A549 (cell line): ENCODE results near the gene VRK2. TPM values are rescaled to one million over a fixed set of nuclear protein-coding genes. Genes with fewer than 3 reads are reported as not detected.
"Not testable (repeated sequence)": the region's sequence is repeated elsewhere in the genome, so short reads cannot be mapped to it uniquely, and the experiment has no call there.

Experiments
- ATAC-seq, 2 experiments: fragments of 200-7000 bp in 1 of 2; fragments of >200 bp in 1 of 2; cut with Nextera tagmentation in 1 of 2; cut with Tn5 transposase in 1 of 2; 3 replicates each; pipeline versions ENCODE4 v1.8.0 to v1.9.1; 2018 to 2020; ENCODE audit warnings: mild to moderate bottlenecking in 1 of 2, moderate library complexity in 1 of 2
- CTCF ChIA-PET: fragments of 300-600 bp; sonication (Branson Sonifier 250); formaldehyde crosslinking; extraction: SDS; loops from one replicate; lab custom pipeline; 2021; ENCODE audit warnings: antibody characterized with exemption, inconsistent platforms; lab: Yijun Ruan, JAX
- POLR2A ChIA-PET: fragments of 350-600 bp; formaldehyde crosslinking; extraction: SDS; loops from one replicate; lab custom pipeline; 2021; ENCODE audit warnings: antibody characterized with exemption, inconsistent platforms; lab: Yijun Ruan, JAX
- DNase-seq, 2 experiments: peaks; one replicate each; pipeline versions ENCODE4 v3.0.0 to v3.0.0-alpha.2; 2011 to 2016; ENCODE audit warnings: low read depth in 1 of 2, low spot score in 1 of 2
- FAIRE-seq: peaks from 2 replicates; lab custom pipeline; 2011; peaks lifted over from hg19 to GRCh38; lab: Jason Lieb, UNC
- H3K27ac ChIP-seq, 2 experiments: fragments of >200 bp; sonication (Bioruptor Twin); formaldehyde crosslinking; 3 replicates each; pipeline ENCODE4 v1.5.1; 2016 to 2017
- H3K4me1 ChIP-seq: fragments of >200 bp; sonication (Bioruptor Twin); formaldehyde crosslinking; 3 replicates; pipeline ENCODE4 v1.6.1; 2016
- H3K4me2 ChIP-seq: fragments of >200 bp; sonication (Bioruptor Twin); formaldehyde crosslinking; 3 replicates; pipeline ENCODE4 v1.6.1; 2016
- H3K4me3 ChIP-seq: fragments of >200 bp; sonication (Bioruptor Twin); formaldehyde crosslinking; 3 replicates; pipeline ENCODE4 v1.5.1; 2016
- H3K9me3 ChIP-seq: fragments of >200 bp; sonication (Bioruptor Twin); formaldehyde crosslinking; 3 replicates; pipeline ENCODE4 v1.6.1; 2016
- ATOH8 ChIP-seq: fragments of 250-450 bp; sonication (Bioruptor Pico); IDR thresholded peaks from 2 replicates; pipeline ENCODE4 v1.5.0; 2020; ENCODE audit warnings: low read depth, mild to moderate bottlenecking, moderate library complexity
- CBX2 ChIP-seq: fragments of 200-600 bp; sonication (generic); IDR thresholded peaks from 2 replicates; pipeline ENCODE4 v1.6.1; 2016; ENCODE audit warnings: low read depth, mild to moderate bottlenecking, borderline replicate concordance
- CBX8 ChIP-seq: fragments of 200-600 bp; sonication (generic); IDR thresholded peaks from 2 replicates; pipeline ENCODE4 v1.6.1; 2016
- CEBPB ChIP-seq, 2 experiments: fragments of >200 bp in 1 of 2; sonication (Bioruptor Twin) in 1 of 2; formaldehyde crosslinking in 1 of 2; IDR thresholded peaks; 2 replicates each; pipeline ENCODE4 v1.6.1; 2012 to 2016
- EHMT2 ChIP-seq: fragments of 200-600 bp; sonication (generic); IDR thresholded peaks from 2 replicates; pipeline ENCODE4 v1.6.1; 2016; ENCODE audit warnings: antibody characterized with exemption, low read depth, mild to moderate bottlenecking, moderate library complexity
- FOSL2 ChIP-seq, 2 experiments: fragments of 450-650 bp in 1 of 2; fragments of >200 bp in 1 of 2; sonication (Bioruptor Twin) in 1 of 2; formaldehyde crosslinking; IDR thresholded peaks; 2 replicates each; pipeline versions ENCODE4 v1.5.0 to v1.6.1; 2016 to 2020; ENCODE audit warnings: mild to moderate bottlenecking in 1 of 2, moderate library complexity in 1 of 2
- FOXS1 ChIP-seq: fragments of 250-450 bp; sonication (Bioruptor Pico); IDR thresholded peaks from 2 replicates; pipeline ENCODE4 v1.5.0; 2020; ENCODE audit warnings: mild to moderate bottlenecking, moderate library complexity
- HMGXB4 ChIP-seq: fragments of 250-450 bp; sonication (Bioruptor Pico); IDR thresholded peaks from 2 replicates; pipeline ENCODE4 v1.5.0; 2021; ENCODE audit warnings: mild to moderate bottlenecking, moderate library complexity, borderline replicate concordance
- HOXB5 ChIP-seq: fragments of 250-450 bp; sonication (Bioruptor Pico); IDR thresholded peaks from 2 replicates; pipeline ENCODE4 v1.5.0; 2020; ENCODE audit warnings: mild to moderate bottlenecking, moderate library complexity
- JUN ChIP-seq, 2 experiments: fragments of >200 bp; sonication (Bioruptor Twin); formaldehyde crosslinking; IDR thresholded peaks; 2 replicates in 1 of 2; 3 replicates in 1 of 2; pipeline ENCODE4 v1.6.1; 2016 to 2017
- JUNB ChIP-seq: fragments of >200 bp; sonication (Bioruptor Twin); formaldehyde crosslinking; IDR thresholded peaks from 2 replicates; pipeline ENCODE4 v1.6.1; 2016
- MAFK ChIP-seq: fragments of 450-650 bp; IDR thresholded peaks from 2 replicates; pipeline ENCODE4 v1.6.1; 2014; ENCODE audit not compliant: partially characterized antibody
- MAZ ChIP-seq: fragments of 150-350 bp; IDR thresholded peaks from 2 replicates; pipeline ENCODE4 v1.6.1; 2014; ENCODE audit warnings: antibody characterized with exemption, low read depth, low read length, borderline replicate concordance
- MYC ChIP-seq: IDR thresholded peaks from 2 replicates; pipeline ENCODE4 v1.6.1; 2012; ENCODE audit warnings: mild to moderate bottlenecking, inconsistent platforms, low read length, improper control_type of control experiment, borderline replicate concordance
- NPAS2 ChIP-seq: fragments of 250-450 bp; sonication (Bioruptor Pico); IDR thresholded peaks from 2 replicates; pipeline ENCODE4 v1.8.0; 2022; ENCODE audit warnings: mild to moderate bottlenecking, moderate library complexity, borderline replicate concordance
- RAD21 ChIP-seq, 2 experiments: fragments of >200 bp in 1 of 2; sonication (Bioruptor Twin) in 1 of 2; formaldehyde crosslinking in 1 of 2; IDR thresholded peaks in 1 of 2; conservative IDR thresholded peaks in 1 of 2; 2 replicates in 1 of 2; 3 replicates in 1 of 2; pipeline ENCODE4 v1.6.1; 2012 to 2018; ENCODE audit warnings: inconsistent platforms in 1 of 2
- RARB ChIP-seq: fragments of 250-450 bp; sonication (Bioruptor Pico); IDR thresholded peaks from 2 replicates; pipeline ENCODE4 v1.8.0; 2021; ENCODE audit warnings: mild to moderate bottlenecking, moderate library complexity
- RNF2 ChIP-seq: fragments of 200-600 bp; sonication (generic); IDR thresholded peaks from 2 replicates; pipeline ENCODE4 v1.6.1; 2016; ENCODE audit warnings: low read depth, mild to moderate bottlenecking, antibody characterized with exemption, moderate library complexity, borderline replicate concordance
- SREBF2 ChIP-seq: fragments of 450-650 bp; IDR thresholded peaks from 2 replicates; pipeline ENCODE4 v1.6.1; 2014; ENCODE audit warnings: mild to moderate bottlenecking, moderate library complexity
- TFCP2L1 ChIP-seq: fragments of 250-450 bp; sonication (Bioruptor Pico); IDR thresholded peaks from 2 replicates; pipeline ENCODE4 v1.5.0; 2021; ENCODE audit warnings: mild to moderate bottlenecking
- ZNF302 ChIP-seq: fragments of 250-450 bp; sonication (Bioruptor Pico); IDR thresholded peaks from 2 replicates; pipeline ENCODE4 v1.9.0; 2021; ENCODE audit warnings: inconsistent platforms, mild to moderate bottlenecking, moderate library complexity
- WGBS: methylation state at CpG from one replicate; pipeline ENCODE4 v1.1.6; 2017; ENCODE audit errors: missing lambda C conversion rate; 5-methylcytosine and 5-hydroxymethylcytosine counted together
- polyA plus RNA-seq, 4 experiments: library from polyadenylated mRNA; depleted of rRNA in 3 of 4; stranded (reverse); fragments of >200 nt; fragmentation: RNase III in 1 of 4; extraction: RNeasy Plus Mini Kit Qiagen cat#74134 plus additional on column Dnase treatment in 1 of 4; gene quantifications; 2 replicates in 3 of 4; 3 replicates in 1 of 4; pipeline ENCODE4 v1.2.3, GENCODE V29; 2011 to 2017

Gene VRK2
- polyA plus RNA-seq, 2 of the 4 experiments (the other 2 are of a cell fraction) = 19.4 to 80.9 TPM

- TF ChIP-seq RARB (CRISPR knock-in tag) (0 out of 2 replicates have a peak, but pooled peaks have one; percentile 4), CBX8 (no peak), MAFK (no peak), HOXB5 (no peak), CEBPB (IDR thresholded peaks at IDR 0.05) (no peak), ATOH8 (no peak; the same call in 1 of the 2 replicates), TFCP2L1 (CRISPR knock-in tag) (peak; percentile 22; the same call in 1 of the 2 replicates), JUN (IDR thresholded peaks at IDR 0.05) (peak in 1 of 2 experiments; percentile 49; a peak in 1 of 5 replicates), FOXS1 (CRISPR knock-in tag) (no peak), SREBF2 (no peak), ZNF302 (CRISPR knock-in tag) (no peak)
Observed at GRCh38 chr2:58110765-58111164, 64.2 kb downstream of the VRK2 start (continued).

- WGBS = 21% methylated on average over 9 of the region's 9 CpGs
- Histone ChIP-seq H3K4me3 (peak overlapping the region; percentile 35), H3K4me1 (peaks cover 53% of the 10 kb centered on the region), H3K27ac (peak overlapping the region; percentile 87 to 93), H3K4me2 (peak overlapping the region; percentile 77)
- H3K9me3 ChIP-seq, FAIRE-seq, CTCF ChIA-PET: not testable (repeated sequence)
- POLR2A ChIA-PET = interaction anchor here (0.6 to 1.7 kb wide), 2 partner anchors 37 to 67 kb away, joined by 3 to 8 read pairs; partner anchors contain the start of gene VRK2
- DNase-seq (peak in 1 of 2 experiments; percentile 84), ATAC-seq (peak in 1 of 2 experiments; percentile 10; a peak in 3 of 6 replicates)
Observed at GRCh38 chr2:58113563-58113962, 67.0 kb downstream of the VRK2 start.

- TF ChIP-seq NPAS2 (no peak), RAD21 (conservative IDR thresholded peaks at IDR 0.05 in 1 of 2, IDR thresholded peaks at IDR 0.05 in 1 of 2) (no peak), CBX2 (no peak), HMGXB4 (CRISPR knock-in tag) (no peak), EHMT2 (no peak), MAZ (no peak), FOSL2 (IDR thresholded peaks at IDR 0.05) (no peak), FOSL2 (CRISPR knock-in tag; IDR thresholded peaks at IDR 0.05) (no peak), RNF2 (no peak), TFCP2L1 (CRISPR knock-in tag) (no peak), JUNB (no peak), CEBPB (IDR thresholded peaks at IDR 0.05) (no peak), MYC (no peak)
- CTCF ChIA-PET = interaction anchor here (1.0 to 2.6 kb wide), 5 partner anchors 9 to 361 kb away, joined by 3 to 9 read pairs (median 4); no protein-coding TSS in a partner anchor
- POLR2A ChIA-PET = interaction anchor here (1.5 kb wide), 1 partner anchor 74 kb away, joined by 3 read pairs; the partner anchor contains the start of gene VRK2
Observed at GRCh38 chr2:58120626-58121229, 74.1 kb downstream of the VRK2 start.

More at GRCh38 chr2:58120626-58121229, 74.1 kb downstream of the VRK2 start:
- H3K4me2 ChIP-seq = peak overlapping the region; percentile 11; the same call in 2 of the 3 replicates
- FAIRE-seq (peak; percentile 23), ATAC-seq (peak; percentile 42 to 56; a peak in 2 of 6 replicates), DNase-seq (no peak)
- peaks cover 34% of the 10 kb centered on the region for H3K4me1 ChIP-seq
- H3K9me3 ChIP-seq = no peaks in the 10 kb centered on the region
- no peak overlapping the region for H3K4me3 ChIP-seq
- WGBS = 89% methylated on average over 5 of the region's 5 CpGs
- peak overlapping the region in 1 of 2 experiments; percentile 87; a peak in 3 of 6 replicates for H3K27ac ChIP-seq
